GM23338 (cell line): Measurements from ENCODE around the gene RIC8B. TPM values are rescaled to one million over a fixed set of nuclear protein-coding genes. Genes with fewer than 3 reads are reported as not detected.

Source experiments
- ATAC-seq: fragments of 200-7000 bp; cut with Tn5 transposase; 3 replicates; pipeline ENCODE4 v1.9.1; 2020
- DNase-seq: peaks from one replicate; pipeline ENCODE4 v3.0.0-alpha.2; 2015; ENCODE audit warnings: low spot score
- H2AFZ ChIP-seq: fragments of 200-600 bp; sonication (generic); 2 replicates; pipeline ENCODE4 v1.8.0; 2016; ENCODE audit warnings: antibody characterized with exemption, mild to moderate bottlenecking, moderate library complexity
- H3F3A ChIP-seq: fragments of 200-600 bp; sonication (generic); replicated peaks from 2 replicates; pipeline ENCODE4 v1.8.0; 2017; ENCODE audit warnings: antibody characterized with exemption, mixed run types, low read depth
- H3K27ac ChIP-seq: fragments of 200-600 bp; sonication (generic); 2 replicates; pipeline ENCODE4 v1.6.1; 2016; ENCODE audit warnings: low read depth
- H3K27me3 ChIP-seq: fragments of 200-600 bp; sonication (generic); 2 replicates; pipeline ENCODE4 v1.8.0; 2016; ENCODE audit warnings: mild to moderate bottlenecking, mixed run types, moderate library complexity; ENCODE audit not compliant: insufficient read depth
- H3K36me3 ChIP-seq: fragments of 200-600 bp; sonication (generic); 2 replicates; pipeline ENCODE4 v1.8.0; 2016; ENCODE audit warnings: mild to moderate bottlenecking; ENCODE audit not compliant: insufficient read depth
- H3K4me1 ChIP-seq: fragments of 200-600 bp; sonication (generic); 2 replicates; pipeline ENCODE4 v1.8.0; 2016; ENCODE audit warnings: mild to moderate bottlenecking, moderate library complexity; ENCODE audit not compliant: insufficient read depth
- H3K4me2 ChIP-seq: fragments of 200-600 bp; sonication (generic); 2 replicates; pipeline ENCODE4 v1.7.1; 2017; ENCODE audit warnings: mixed run types
- H3K4me3 ChIP-seq: fragments of 200-600 bp; sonication (generic); 2 replicates; pipeline ENCODE4 v1.6.1; 2016; ENCODE audit warnings: mixed run types
- H3K79me2 ChIP-seq: fragments of 200-600 bp; sonication (generic); replicated peaks from 2 replicates; pipeline ENCODE4 v1.8.0; 2017; ENCODE audit warnings: mild to moderate bottlenecking; ENCODE audit not compliant: insufficient read depth
- H3K9me2 ChIP-seq: fragments of 200-600 bp; sonication (generic); 2 replicates; pipeline ENCODE4 v1.8.0; 2017; ENCODE audit not compliant: insufficient read depth
- H4K20me1 ChIP-seq: fragments of 200-600 bp; sonication (generic); replicated peaks from 2 replicates; pipeline ENCODE4 v1.8.0; 2017; ENCODE audit warnings: mild to moderate bottlenecking; ENCODE audit not compliant: insufficient read depth
- H3K27ac Mint-ChIP-seq: 2 replicates; pipeline ENCODE4 v1.8.0; 2020; ENCODE audit warnings: inconsistent platforms, mild to moderate bottlenecking, moderate library complexity, mixed read lengths
- H3K27me3 Mint-ChIP-seq: 3 replicates; pipeline ENCODE4 v1.8.0; 2022; ENCODE audit warnings: low read depth, mild to moderate bottlenecking, moderate library complexity, mixed read lengths, inconsistent platforms; ENCODE audit not compliant: insufficient read depth, poor library complexity
- H3K36me3 Mint-ChIP-seq: 3 replicates; pipeline ENCODE4 v1.8.0; 2021; ENCODE audit warnings: low read depth, mild to moderate bottlenecking, inconsistent platforms, moderate library complexity, mixed read lengths
- H3K4me1 Mint-ChIP-seq: 3 replicates; pipeline ENCODE4 v1.8.0; 2020; ENCODE audit warnings: mild to moderate bottlenecking, inconsistent platforms, mixed read lengths
- H3K4me3 Mint-ChIP-seq: 3 replicates; pipeline ENCODE4 v1.8.0; 2021; ENCODE audit warnings: moderate library complexity, mild to moderate bottlenecking, inconsistent platforms, mixed read lengths
- H3K9me3 Mint-ChIP-seq: 3 replicates; pipeline ENCODE4 v1.8.0; 2020; ENCODE audit warnings: moderate library complexity, mild to moderate bottlenecking, inconsistent platforms, mixed read lengths
- EZH2phosphoT487 ChIP-seq: fragments of 200-600 bp; sonication (generic); IDR thresholded peaks from one replicate; pipeline ENCODE4 v1.8.1; 2018; ENCODE audit warnings: antibody characterized with exemption; ENCODE audit not compliant: unreplicated experiment
- JUNB ChIP-seq: IDR thresholded peaks from one replicate; pipeline ENCODE4 v1.6.1; 2016; ENCODE audit warnings: antibody characterized with exemption; ENCODE audit not compliant: unreplicated experiment
- POLR2AphosphoS5 ChIP-seq: IDR thresholded peaks from 2 replicates; pipeline ENCODE4 v1.6.1; 2016; ENCODE audit warnings: antibody characterized with exemption, low read depth
- STAT1 ChIP-seq: IDR thresholded peaks from one replicate; pipeline ENCODE4 v1.6.1; 2016; ENCODE audit warnings: antibody characterized with exemption; ENCODE audit not compliant: unreplicated experiment
- ZNF331 ChIP-seq: fragments of 250-450 bp; sonication (Bioruptor Pico); IDR thresholded peaks from 2 replicates; pipeline ENCODE4 v1.5.0; 2020; ENCODE audit warnings: low read depth, mild to moderate bottlenecking, moderate library complexity
- polyA plus RNA-seq: library from polyadenylated mRNA; unstranded; fragments of >200 nt; fragmentation: Nextera tagmentation; extraction: Ambion mirVana; gene quantifications from 2 replicates; pipeline ENCODE4 v1.2.1, GENCODE V29; 2016
- total RNA-seq: library from RNA; depleted of rRNA; stranded (reverse); fragments of >200 nt; shearing (Covaris generic); gene quantifications from 2 replicates; pipeline ENCODE4 v1.2.3, GENCODE V29; 2014
- TF ChIP-seq, protein P1 (sequence below): fragments of 250-450 bp; sonication (Bioruptor Pico); IDR thresholded peaks from 2 replicates; pipeline ENCODE4 v1.5.0; 2020; ENCODE audit warnings: mild to moderate bottlenecking, moderate library complexity

Gene RIC8B
- total and polyA plus RNA-seq, 2 experiments from 2014 or later = 12.3 to 25.5 TPM

DNA sequence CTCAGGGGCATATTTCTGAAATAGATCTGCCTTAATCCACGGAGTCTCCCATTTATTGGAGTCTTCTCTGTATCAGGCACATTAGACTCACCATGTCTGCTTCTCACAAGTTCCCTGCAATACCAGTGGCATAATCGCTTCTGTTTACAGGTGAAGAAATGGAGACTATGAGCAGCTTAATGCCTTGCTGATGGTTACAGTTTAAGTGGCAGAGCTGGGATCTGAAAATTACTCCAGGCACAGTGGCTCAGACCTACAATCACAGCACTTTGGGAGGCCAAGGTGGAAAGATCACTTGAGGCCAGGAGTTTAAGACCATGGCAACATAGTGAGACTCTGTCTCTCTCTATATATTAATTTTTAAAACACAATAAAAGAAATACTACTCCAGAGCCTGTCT, 7.3 kb upstream of the RIC8B start:
- Histone ChIP-seq H3K27me3 (no peaks in the 10 kb centered on the region), H4K20me1 (no peaks in the 10 kb centered on the region), H3K4me2 (peak overlapping the region; percentile 59), H3K36me3 (no peaks in the 10 kb centered on the region), H3K9me2 (no peaks in the 10 kb centered on the region), H2AFZ (no peak overlapping the region), H3K4me1 (peaks cover 45% of the 10 kb centered on the region), H3K79me2 (no peaks in the 10 kb centered on the region), H3F3A (no peaks in the 10 kb centered on the region), H3K4me3 (peak overlapping the region; percentile 32; the same call in 1 of the 2 replicates), H3K27ac (peak overlapping the region; percentile 92)
- no peak for ATAC-seq
- no peak overlapping the region for H3K27ac Mint-ChIP-seq
- H3K4me1 Mint-ChIP-seq = peaks cover 63% of the 10 kb centered on the region
- no peak for TF ChIP-seq STAT1
- TF ChIP-seq, protein P1, sequence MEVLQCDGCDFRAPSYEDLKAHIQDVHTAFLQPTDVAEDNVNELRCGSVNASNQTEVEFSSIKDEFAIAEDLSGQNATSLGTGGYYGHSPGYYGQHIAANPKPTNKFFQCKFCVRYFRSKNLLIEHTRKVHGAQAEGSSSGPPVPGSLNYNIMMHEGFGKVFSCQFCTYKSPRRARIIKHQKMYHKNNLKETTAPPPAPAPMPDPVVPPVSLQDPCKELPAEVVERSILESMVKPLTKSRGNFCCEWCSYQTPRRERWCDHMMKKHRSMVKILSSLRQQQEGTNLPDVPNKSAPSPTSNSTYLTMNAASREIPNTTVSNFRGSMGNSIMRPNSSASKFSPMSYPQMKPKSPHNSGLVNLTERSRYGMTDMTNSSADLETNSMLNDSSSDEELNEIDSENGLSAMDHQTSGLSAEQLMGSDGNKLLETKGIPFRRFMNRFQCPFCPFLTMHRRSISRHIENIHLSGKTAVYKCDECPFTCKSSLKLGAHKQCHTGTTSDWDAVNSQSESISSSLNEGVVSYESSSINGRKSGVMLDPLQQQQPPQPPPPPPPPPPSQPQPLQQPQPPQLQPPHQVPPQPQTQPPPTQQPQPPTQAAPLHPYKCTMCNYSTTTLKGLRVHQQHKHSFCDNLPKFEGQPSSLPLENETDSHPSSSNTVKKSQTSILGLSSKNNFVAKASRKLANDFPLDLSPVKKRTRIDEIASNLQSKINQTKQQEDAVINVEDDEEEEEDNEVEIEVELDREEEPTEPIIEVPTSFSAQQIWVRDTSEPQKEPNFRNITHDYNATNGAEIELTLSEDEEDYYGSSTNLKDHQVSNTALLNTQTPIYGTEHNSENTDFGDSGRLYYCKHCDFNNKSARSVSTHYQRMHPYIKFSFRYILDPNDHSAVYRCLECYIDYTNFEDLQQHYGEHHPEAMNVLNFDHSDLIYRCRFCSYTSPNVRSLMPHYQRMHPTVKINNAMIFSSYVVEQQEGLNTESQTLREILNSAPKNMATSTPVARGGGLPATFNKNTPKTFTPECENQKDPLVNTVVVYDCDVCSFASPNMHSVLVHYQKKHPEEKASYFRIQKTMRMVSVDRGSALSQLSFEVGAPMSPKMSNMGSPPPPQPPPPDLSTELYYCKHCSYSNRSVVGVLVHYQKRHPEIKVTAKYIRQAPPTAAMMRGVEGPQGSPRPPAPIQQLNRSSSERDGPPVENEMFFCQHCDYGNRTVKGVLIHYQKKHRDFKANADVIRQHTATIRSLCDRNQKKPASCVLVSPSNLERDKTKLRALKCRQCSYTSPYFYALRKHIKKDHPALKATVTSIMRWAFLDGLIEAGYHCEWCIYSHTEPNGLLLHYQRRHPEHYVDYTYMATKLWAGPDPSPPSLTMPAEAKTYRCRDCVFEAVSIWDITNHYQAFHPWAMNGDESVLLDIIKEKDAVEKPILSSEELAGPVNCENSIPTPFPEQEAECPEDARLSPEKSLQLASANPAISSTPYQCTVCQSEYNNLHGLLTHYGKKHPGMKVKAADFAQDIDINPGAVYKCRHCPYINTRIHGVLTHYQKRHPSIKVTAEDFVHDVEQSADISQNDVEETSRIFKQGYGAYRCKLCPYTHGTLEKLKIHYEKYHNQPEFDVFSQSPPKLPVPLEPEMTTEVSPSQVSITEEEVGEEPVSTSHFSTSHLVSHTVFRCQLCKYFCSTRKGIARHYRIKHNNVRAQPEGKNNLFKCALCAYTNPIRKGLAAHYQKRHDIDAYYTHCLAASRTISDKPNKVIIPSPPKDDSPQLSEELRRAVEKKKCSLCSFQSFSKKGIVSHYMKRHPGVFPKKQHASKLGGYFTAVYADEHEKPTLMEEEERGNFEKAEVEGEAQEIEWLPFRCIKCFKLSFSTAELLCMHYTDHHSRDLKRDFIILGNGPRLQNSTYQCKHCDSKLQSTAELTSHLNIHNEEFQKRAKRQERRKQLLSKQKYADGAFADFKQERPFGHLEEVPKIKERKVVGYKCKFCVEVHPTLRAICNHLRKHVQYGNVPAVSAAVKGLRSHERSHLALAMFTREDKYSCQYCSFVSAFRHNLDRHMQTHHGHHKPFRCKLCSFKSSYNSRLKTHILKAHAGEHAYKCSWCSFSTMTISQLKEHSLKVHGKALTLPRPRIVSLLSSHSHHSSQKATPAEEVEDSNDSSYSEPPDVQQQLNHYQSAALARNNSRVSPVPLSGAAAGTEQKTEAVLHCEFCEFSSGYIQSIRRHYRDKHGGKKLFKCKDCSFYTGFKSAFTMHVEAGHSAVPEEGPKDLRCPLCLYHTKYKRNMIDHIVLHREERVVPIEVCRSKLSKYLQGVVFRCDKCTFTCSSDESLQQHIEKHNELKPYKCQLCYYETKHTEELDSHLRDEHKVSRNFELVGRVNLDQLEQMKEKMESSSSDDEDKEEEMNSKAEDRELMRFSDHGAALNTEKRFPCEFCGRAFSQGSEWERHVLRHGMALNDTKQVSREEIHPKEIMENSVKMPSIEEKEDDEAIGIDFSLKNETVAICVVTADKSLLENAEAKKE = no peak
- TF ChIP-seq POLR2AphosphoS5 = no peak
- TF ChIP-seq ZNF331 (CRISPR knock-in tag) = no peak
- TF ChIP-seq JUNB = no peak
- TF ChIP-seq EZH2phosphoT487 = no peak
- no peaks in the 10 kb centered on the region; the same call in 2 of the 3 replicates for H3K9me3 Mint-ChIP-seq
- no peak for DNase-seq
- peaks cover 10% of the 10 kb centered on the region for H3K27me3 Mint-ChIP-seq
- H3K4me3 Mint-ChIP-seq = no peak overlapping the region; the same call in 2 of the 3 replicates
- no peaks in the 10 kb centered on the region for H3K36me3 Mint-ChIP-seq
